Erythroblast (primary cell): ENCODE results near the gene CRTC3.
"Not testable (repeated sequence)": the region's sequence is repeated elsewhere in the genome, so short reads cannot be mapped to it uniquely, and the experiment has no call there.

ENCODE experiments used
- DNase-seq, 2 experiments: peaks; one replicate each; lab custom pipeline; 2025; lab: John Stamatoyannopoulos, UW
- GATA1 ChIP-seq: IDR thresholded peaks from 2 replicates; pipeline ENCODE4 v1.6.1; 2011; ENCODE audit warnings: low read depth, mild to moderate bottlenecking, control low read depth, low read length, moderate library complexity
- POLR2A ChIP-seq: IDR thresholded peaks from 2 replicates; pipeline ENCODE4 v1.6.1; 2011; ENCODE audit warnings: mild to moderate bottlenecking, low read length

Gene CRTC3

DNA sequence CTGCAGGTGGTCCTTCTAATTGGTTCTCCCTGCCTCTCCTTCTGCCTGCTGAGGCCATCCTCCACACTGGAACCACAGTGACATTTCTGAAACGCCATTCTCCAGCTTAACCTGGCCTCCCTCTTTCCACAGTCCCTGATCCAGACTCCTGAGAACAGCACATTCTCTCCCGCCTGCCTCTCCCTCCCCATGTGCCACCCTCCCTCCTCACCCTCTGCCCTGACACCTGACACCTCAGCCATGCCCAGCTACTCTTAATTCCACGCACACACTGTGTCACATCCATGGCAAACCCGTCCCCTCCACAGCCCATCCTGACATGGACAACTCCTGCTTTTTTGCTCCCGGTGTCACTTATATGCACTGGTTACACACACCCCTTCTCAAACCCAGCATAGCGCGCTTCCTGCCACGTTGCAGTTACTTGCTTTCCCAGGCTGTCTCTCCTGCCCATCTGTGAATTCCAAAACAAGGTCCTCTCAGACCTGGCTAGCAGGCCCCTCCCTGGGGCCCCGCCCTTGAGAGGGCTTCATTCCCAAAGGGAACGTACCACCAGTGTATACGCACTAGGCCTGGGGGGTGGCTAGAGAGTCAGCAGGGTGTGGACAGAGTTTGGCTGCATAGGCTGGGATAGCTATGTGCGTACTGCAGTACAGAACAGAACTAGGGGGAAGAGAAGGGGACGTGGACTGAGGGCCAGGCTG is 94.7 kb downstream of the CRTC3 start:
- TF ChIP-seq POLR2A (no peak), GATA1 (no peak)
- DNase-seq, result no peak

DNA sequence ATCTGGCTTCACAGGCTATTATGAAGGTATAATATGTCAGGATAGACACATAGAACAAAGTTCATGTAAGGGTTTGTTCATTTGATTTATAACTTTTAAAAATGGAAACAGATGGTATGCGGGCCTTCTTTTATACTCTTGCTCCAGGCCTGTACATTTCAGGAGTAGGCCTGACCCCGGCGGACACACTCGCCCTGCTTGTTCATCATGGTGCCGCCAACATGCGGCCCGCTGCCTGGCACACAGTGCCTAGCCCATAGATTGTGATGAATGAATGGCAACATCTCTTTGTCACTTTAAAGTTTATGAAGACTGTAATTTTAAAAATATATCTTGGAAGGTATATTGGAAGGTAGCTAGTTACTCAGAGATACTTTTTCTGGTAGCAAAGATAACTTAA is 95.3 kb downstream of the CRTC3 start:
- no peak for TF ChIP-seq POLR2A
- TF ChIP-seq GATA1, result no peak
- DNase-seq, result no peak

DNA sequence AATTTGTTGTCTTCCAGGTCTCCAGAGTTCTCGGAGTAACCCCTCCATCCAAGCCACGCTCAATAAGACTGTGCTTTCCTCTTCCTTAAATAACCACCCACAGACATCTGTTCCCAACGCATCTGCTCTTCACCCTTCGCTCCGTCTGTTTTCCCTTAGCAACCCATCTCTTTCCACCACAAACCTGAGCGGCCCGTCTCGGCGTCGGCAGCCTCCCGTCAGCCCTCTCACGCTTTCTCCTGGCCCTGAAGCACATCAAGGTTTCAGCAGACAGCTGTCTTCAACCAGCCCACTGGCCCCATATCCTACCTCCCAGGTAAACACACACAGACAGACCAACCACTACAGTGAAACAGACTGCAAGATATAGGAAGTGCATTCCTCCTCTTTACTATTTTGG is 99.5 kb downstream of the CRTC3 start:
- TF ChIP-seq POLR2A, result no peak
- no peak for TF ChIP-seq GATA1

DNA sequence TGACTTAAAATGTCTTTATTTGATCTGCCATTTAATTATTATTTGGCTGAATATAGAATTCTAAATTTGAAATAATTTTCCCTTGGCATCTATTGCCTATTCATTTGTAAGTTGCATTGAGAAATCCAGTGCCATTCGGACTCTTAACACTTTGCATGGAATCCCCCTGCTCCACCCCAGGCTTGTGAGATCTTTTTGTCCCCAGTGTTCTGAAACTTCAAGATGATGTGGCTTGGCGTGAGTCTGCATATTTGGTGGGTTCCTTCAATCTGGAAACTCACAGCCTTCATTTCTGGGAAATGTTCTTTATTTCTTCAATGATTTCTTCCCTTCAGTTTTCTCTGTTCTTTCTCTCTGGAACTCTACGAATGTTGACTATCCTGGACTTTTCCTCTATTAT is 103.6 kb downstream of the CRTC3 start:
- TF ChIP-seq GATA1 (no peak), POLR2A (no peak)
- DNase-seq, result no peak

More for the DNA sequence above, 99.5 kb downstream of the CRTC3 start:
- DNase-seq, result no peak

DNA sequence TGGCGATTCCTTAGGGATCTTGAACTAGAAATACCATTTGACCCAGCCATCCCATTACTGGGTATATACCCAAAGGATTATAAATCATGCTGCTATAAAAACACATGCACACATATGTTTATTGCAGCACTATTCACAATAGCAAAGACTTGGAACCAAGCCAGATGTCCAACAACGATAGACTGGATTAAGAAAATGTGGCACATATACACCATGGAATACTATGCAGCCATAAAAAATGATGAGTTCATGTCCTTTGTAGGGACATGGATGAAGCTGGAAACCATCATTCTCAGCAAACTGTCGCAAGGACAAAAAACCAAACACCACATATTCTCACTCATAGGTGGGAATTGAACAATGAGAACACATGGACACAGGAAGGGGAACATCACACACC is 107.3 kb downstream of the CRTC3 start:
- DNase-seq, result not testable (repeated sequence)

DNA sequence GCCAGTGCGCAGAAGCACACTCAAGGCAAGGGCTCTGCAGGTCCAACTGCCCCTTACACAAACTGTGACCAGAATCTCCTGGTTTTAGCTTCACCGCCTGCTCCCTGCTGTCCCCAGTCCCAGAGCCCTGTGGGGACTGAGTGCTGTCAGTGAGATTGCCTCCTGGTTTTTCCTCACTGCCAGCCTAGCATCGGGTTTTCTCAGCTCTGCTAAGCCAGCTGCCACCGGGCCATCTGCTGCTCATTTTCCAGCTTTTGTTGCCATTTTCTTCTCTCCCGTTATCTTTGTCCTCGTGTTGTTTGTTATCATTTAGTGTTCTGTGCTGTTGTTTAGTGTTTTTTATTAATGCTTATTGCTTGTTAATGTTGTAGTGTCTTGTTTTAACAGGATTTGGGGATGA is 108.0 kb downstream of the CRTC3 start:
- no peak for TF ChIP-seq POLR2A
- TF ChIP-seq GATA1, result no peak
- DNase-seq, result no peak

DNA sequence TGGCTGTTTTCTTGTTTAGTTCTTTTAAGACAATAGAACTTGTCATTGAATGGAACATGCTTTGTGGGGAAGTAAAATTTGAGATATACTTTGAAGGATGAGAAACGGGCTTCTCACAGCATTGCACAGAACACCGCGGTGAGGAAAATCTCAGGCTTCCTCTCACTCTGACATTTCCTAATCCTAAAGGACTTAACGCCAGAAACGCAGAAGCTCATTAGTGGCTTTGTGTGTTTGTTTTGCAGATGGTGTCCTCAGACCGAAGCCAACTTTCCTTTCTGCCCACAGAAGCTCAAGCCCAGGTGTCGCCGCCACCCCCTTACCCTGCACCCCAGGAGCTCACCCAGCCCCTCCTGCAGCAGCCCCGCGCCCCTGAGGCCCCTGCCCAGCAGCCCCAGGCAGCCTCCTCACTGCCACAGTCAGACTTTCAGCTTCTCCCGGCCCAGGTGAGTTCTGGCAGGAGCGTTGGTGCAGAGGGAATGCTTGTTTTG is 108.5 kb downstream of the CRTC3 start:
- no peak for DNase-seq

DNA sequence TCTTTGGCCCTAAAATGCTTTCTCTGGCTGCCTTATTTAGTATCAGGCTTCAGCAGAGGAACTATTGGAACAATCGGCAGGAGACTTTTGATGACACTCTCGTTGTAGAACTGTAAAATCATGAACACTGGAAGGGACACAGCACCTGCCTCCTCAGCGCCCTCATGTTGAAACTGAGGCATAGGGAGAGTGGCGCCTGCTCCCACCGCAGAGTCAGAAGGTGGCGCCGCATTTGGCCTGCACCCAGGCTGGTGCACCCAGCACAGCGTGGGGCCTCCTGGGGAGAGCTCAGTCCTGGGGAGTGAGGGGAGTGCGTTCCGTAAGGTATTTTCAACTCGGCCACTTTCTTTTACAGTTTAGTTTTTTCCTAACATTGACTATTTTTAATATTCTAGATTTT is 109.2 kb downstream of the CRTC3 start:
- DNase-seq, result no peak
- TF ChIP-seq POLR2A (no peak), GATA1 (no peak)

More for the DNA sequence above, 108.5 kb downstream of the CRTC3 start:
- TF ChIP-seq POLR2A (no peak), GATA1 (no peak)

DNA sequence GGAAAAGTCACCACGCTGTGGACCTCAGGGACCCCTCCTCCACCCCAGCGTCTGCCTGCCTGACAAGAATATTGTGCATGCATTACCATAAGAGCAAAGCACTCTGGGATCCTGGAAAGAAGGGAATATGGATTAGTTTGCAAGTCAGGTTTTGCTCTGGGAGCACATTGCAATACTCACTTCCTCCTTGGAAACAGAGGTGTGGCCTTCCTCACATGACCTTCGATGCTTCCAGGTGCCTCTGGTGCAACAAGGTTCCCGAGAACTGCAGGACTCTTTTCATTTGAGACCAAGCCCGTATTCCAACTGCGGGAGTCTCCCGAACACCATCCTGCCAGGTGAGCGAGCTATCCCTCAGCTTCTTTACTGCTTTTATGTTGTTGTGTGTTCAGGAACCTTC is 111.1 kb downstream of the CRTC3 start:
- no peak for DNase-seq
- no peak for TF ChIP-seq GATA1
- TF ChIP-seq POLR2A, result no peak

DNA sequence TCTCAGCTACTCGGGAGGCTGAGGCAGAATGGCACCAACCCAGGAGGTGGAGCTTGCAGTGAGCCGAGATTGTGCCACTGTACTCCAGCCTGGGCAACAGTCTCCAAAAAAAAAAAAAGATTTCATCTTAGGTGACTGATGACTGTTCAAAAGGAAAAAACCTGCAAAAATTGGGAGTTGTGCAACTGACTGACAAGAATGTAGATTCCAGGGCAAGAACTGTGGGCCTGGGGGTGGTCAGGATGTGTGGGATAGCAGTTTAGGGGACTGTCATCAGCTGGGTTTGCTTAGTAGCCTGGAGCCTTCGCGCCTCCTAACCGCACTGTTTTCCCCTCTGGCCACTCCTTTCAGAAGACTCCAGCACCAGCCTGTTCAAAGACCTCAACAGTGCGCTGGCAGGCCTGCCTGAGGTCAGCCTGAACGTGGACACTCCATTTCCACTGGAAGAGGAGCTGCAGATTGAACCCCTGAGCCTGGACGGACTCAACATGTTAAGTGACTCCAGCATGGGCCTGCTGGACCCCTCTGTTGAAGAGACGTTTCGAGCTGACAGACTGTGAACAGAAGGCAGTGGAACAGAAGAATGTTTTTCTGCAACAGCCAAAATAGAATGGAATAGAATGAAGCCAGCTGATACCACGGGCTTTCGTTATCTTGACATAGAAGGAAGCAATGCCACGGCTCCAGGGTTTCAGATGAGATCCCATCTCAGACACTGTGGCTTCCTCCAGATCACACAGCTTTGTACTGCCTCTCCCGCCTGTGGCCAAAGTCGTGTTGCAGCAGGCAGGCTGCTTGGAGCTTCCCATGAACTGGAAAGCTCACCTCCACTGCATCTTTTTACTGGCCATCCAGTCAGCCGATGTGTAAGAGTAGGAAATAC is 112.1 kb downstream of the CRTC3 start:
- no peak for TF ChIP-seq GATA1
- no peak for TF ChIP-seq POLR2A
- no peak for DNase-seq

DNA sequence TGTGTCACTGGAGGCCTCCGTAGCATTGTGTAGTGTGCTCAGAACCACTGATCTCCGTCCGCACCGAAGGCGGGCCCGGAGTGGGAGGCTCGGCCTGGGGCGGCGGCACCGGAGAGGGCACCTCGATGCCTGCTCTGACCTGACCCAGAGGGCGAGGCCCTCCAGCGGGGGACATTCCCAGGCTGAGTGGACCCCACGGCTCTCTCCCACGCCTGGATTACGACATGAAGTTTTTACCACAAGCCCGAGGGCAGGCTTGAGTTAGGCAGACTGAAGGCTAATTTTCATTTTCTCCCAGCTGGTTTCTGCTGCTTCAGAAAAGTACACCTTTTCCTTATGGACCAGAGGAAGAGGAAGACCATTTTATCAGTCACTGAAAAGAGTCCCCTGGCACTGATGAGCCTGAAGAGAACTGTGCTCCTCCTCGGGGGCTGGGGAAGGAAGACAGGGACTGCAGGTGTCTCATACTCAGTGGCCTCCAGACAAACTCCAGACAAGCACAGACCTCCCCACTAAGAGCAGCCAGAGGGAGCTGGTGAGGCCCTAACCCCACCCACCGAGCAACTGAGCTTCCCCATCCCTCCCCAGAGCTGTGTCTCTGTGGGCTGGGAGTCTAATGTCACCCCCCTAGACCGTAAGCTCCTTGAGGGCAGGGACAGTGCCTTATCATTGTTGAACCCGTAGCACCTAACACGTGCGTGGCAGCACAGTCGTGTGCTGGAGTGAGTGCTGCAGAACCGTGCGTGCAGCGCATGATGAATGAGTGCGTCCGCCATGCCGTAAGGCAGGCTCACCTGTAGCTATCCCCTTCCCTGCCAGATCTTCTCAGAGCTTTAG is 113.0 kb downstream of the CRTC3 start:
- no peak for TF ChIP-seq GATA1
- TF ChIP-seq POLR2A, result no peak
- DNase-seq, result peak; percentile 34 to 35

DNA sequence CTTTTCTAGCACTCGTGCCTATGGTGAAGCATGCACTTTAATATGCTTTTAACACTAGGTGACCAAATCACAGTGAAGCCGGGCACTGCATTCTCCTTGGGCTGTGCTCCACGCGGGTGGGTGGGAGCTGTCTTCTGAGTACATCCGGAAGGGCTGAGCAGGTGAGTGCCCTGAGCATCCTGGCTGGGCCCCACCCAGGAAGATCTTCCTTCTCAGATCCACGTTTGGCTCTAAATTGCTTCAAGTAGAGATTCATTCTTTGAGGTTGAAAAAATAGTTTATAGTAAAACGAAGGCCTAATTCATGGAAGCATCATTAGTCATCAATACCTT is 113.5 kb downstream of the CRTC3 start:
- DNase-seq, result no peak
- TF ChIP-seq POLR2A (no peak), GATA1 (no peak)

DNA sequence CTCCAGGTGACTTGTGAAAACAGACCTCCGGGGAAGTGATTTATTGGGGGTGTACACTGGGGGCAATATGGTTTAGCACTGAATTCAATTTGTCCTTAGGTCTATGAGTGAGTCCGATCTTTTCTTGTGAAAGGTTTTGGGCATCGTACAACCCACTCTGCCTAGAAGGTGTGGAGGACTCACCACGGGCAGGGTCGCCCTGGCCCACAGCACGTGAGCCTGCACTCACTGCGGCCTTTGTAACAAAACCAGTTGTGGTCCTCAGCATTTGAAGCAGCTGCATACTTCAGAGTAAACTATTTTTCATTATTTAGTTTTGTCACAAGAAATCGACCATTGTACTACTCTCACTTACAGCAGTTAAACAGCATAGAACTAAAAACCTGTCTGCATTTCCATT is 114.8 kb downstream of the CRTC3 start:
- DNase-seq, result no peak
- no peak for TF ChIP-seq POLR2A
